NOMO-1 (cell line): Measurements from ENCODE around the gene SIN3B.
"Not testable (repeated sequence)": the region's sequence is repeated elsewhere in the genome, so short reads cannot be mapped to it uniquely, and the experiment has no call there.

Experiments
- DNase-seq, 2 experiments: peaks; one replicate each; lab custom pipeline; 2025; ENCODE audit not compliant: unreplicated experiment in 2 of 2; lab: John Stamatoyannopoulos, UW

The SIN3B gene

GRCh38 chr19:16862826-16863415 is 33.7 kb downstream of the SIN3B start:
- peak; percentile 14 to 78 for DNase-seq

GRCh38 chr19:16867211-16867610 is 38.0 kb downstream of the SIN3B start:
- DNase-seq: no peak

- DNase-seq: no peak
Measured at GRCh38 chr19:16868423-16869130, 39.4 kb downstream of the SIN3B start.

GRCh38 chr19:16869331-16869972 is 40.3 kb downstream of the SIN3B start:
- no peak for DNase-seq

GRCh38 chr19:16871871-16872270 is 42.7 kb downstream of the SIN3B start:
- no peak for DNase-seq

GRCh38 chr19:16872728-16873127 is 43.5 kb downstream of the SIN3B start:
- DNase-seq: no peak

- no peak for DNase-seq
Measured at GRCh38 chr19:16873594-16873993, 44.4 kb downstream of the SIN3B start.

- DNase-seq: no peak
Measured at GRCh38 chr19:16874250-16874977, 45.2 kb downstream of the SIN3B start.

GRCh38 chr19:16874978-16875299 is 45.7 kb downstream of the SIN3B start:
- DNase-seq: not testable (repeated sequence)

GRCh38 chr19:16875584-16876555 is 46.7 kb downstream of the SIN3B start:
- DNase-seq: no peak

GRCh38 chr19:16876904-16877361 is 47.7 kb downstream of the SIN3B start:
- no peak for DNase-seq

GRCh38 chr19:16877581-16877980 is 48.4 kb downstream of the SIN3B start:
- no peak for DNase-seq

- DNase-seq: no peak
Measured at GRCh38 chr19:16878181-16878965, 49.2 kb downstream of the SIN3B start.

GRCh38 chr19:16880884-16881554 is 51.8 kb downstream of the SIN3B start:
- DNase-seq: no peak

- DNase-seq: no peak
Measured at GRCh38 chr19:16882146-16882545, 52.9 kb downstream of the SIN3B start.

- no peak for DNase-seq
Measured at GRCh38 chr19:16883522-16883921, 54.3 kb downstream of the SIN3B start.

- DNase-seq: no peak
Measured at GRCh38 chr19:16885166-16885565, 56.0 kb downstream of the SIN3B start.

GRCh38 chr19:16886305-16886880 is 57.2 kb downstream of the SIN3B start:
- DNase-seq: peak in 1 of 2 experiments; percentile 24
